AG09319 (cell line): ENCODE measurements around the gene SYCE1.
A peak's percentile ranks its signal among the peaks of the same experiment; 100 is the strongest.
"Not testable (repeated sequence)": the region's sequence is repeated elsewhere in the genome, so short reads cannot be mapped to it uniquely, and the experiment has no call there.

ENCODE experiments used
- DNase-seq: peaks from one replicate; pipeline ENCODE4 v3.0.0-alpha.2; 2010; ENCODE audit warnings: low read depth; ENCODE audit errors: extremely low read depth
- CTCF ChIP-seq: IDR thresholded peaks from 2 replicates; pipeline ENCODE4 v1.5.1; 2011; ENCODE audit warnings: low read depth, mild to moderate bottlenecking, inconsistent platforms, low read length, moderate library complexity

Gene SYCE1

DNA sequence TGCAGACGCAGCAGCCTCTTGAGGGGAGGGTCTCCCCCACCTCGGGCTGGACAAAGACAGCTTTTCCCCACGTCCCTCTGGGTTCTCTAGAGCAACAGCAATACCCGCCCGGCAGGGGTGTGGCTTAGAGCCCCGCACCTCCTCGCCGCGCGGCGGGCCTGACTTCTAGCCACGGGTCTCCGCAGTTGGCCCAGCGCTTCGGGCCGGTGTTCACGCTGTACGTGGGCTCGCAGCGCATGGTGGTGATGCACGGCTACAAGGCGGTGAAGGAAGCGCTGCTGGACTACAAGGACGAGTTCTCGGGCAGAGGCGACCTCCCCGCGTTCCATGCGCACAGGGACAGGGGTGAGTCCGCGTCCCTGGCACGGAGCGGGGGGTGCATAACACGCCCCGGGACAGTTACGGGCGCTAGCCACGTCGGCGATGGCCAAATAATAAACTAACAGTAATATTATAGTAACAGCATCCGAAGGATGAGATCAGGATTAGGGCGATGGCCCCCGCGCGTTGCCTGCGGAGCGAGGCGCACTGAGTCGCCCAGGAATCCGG is 37.0 kb downstream of the SYCE1 start:
- no peak for DNase-seq

DNA sequence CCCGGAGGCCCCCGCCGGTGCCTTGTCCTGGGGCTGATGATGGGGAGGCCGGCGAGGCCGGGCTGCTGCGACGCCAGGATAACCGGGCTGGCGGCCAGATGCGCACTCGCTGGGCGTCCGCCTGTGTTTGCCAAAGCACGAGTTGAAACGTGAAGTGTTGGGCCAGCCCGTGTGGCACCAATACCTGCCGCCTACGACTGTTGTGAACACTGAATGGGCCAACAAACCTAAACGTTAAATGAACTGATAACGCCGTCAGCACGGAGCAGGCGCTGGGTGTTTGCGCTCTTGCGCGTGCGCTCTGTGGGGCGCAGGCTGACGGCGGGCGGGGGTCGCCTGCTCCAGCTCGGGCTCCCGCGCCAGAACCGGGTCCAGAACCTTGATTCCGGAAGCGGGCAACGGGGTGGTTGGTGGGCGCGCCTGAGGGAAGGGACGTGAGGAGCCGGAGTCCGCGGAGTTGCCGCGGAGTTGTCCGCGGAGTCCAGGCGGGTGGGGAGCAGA is 37.6 kb downstream of the SYCE1 start:
- TF ChIP-seq CTCF = no peak
- no peak for DNase-seq

More for the DNA sequence above, 37.0 kb downstream of the SYCE1 start:
- no peak for TF ChIP-seq CTCF

DNA sequence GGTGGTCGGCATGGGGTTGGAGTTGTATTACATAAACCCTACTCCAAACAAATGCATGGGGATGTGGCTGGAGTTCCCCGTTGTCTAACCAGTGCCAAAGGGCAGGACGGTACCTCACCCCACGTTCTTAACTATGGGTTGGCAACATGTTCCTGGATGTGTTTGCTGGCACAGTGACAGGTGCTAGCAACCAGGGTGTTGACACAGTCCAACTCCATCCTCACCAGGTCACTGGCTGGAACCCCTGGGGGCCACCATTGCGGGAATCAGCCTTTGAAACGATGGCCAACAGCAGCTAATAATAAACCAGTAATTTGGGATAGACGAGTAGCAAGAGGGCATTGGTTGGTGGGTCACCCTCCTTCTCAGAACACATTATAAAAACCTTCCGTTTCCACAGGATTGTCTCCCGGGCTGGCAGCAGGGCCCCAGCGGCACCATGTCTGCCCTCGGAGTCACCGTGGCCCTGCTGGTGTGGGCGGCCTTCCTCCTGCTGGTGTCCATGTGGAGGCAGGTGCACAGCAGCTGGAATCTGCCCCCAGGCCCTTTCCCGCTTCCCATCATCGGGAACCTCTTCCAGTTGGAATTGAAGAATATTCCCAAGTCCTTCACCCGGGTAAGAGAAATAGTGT is 38.3 kb downstream of the SYCE1 start, which contains the start of gene CYP2E1:
CYP2E1 (plus strand) TSS at position 407 of the 632 bp plus-strand sequence; CDS start at position 440, 33 bp downstream.
- DNase-seq = no peak
- no peak for TF ChIP-seq CTCF

DNA sequence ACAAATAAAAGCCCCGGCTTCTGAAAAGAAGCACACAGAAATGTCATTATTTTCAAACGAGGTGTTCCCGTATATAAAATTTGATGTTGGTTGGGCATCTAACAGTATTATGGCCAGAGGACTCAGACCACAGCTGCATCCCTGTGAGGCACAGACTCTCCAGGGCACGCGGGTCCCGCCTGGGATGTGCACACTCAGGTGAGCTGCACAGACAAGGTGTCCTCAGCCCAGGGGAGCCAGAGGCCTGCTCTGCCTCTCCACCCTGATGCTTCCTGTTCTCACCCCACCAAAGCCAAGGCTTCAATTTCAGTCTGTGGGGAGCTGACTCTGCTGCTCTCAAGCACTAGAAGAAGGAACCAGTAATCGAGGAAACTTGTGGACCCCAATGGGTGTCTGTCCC is 39.9 kb downstream of the SYCE1 start:
- no peak for DNase-seq
- TF ChIP-seq CTCF = no peak

DNA sequence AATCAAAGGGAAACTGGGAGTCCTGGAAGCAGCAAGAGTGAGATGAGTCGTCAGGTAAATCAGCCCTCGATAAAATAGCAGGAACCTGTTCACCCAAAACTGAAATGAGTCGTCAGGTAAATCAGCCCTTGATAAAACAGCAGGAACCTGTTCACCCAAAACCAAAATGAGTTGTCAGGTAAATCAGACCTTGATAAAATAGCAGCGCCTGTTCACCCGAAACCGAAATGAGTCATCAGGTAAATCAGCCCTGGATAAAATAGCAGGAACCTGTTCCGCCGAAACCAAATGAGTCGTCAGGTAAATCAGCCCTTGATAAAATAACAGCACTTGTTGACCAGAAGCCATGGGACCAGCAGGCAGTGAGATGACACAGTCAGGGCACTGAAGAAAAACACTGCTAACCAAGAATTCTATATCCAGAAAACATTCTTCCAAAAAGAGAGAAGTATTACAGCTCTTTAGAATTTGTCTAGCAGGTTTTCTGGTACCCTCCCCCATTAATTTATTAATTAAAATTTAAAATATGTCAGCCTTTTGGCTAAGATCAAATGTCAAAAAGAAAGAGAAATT is 41.7 kb downstream of the SYCE1 start:
- TF ChIP-seq CTCF = no peak
- no peak for DNase-seq

- peak; percentile 78 for TF ChIP-seq CTCF
- DNase-seq = peak; percentile 27
Observed at GRCh38 chr10:133520193-133520738, 45.1 kb downstream of the SYCE1 start.

DNA sequence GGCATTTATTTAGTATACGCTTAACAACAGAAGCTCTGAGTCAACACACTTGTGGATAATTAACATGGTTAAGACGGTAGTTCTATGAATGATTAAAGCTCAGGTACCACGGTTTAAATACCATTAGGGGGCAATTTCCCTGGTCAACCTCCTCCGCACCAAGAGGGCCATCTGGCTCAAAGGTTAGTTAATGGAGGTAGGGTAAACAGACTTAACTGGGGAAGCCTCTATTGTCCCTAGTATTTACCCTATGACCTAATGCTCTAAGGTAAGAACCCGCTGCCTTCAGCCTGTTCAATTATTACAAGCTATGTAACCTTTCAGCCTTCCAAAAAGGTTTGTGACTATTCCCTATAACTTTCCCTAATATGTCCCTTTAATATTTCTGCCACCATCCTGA is 46.9 kb downstream of the SYCE1 start:
- not testable (repeated sequence) for DNase-seq
